Astrocyte (in vitro differentiated cells and primary cell): ENCODE results near the gene RTKN. TPM values are rescaled to one million over a fixed set of nuclear protein-coding genes. Genes with fewer than 3 reads are reported as not detected.
"Not testable (repeated sequence)": the region's sequence is repeated elsewhere in the genome, so short reads cannot be mapped to it uniquely, and the experiment has no call there.

ENCODE experiments used
- DNase-seq: peaks from one replicate; pipeline ENCODE4 v3.0.0-alpha.2; 2010; ENCODE audit warnings: low read depth
- FAIRE-seq: peaks from 2 replicates; lab custom pipeline; 2011; peaks lifted over from hg19 to GRCh38; lab: Jason Lieb, UNC
- H2AFZ ChIP-seq: 2 replicates; pipeline ENCODE4 v1.6.0; 2012; ENCODE audit warnings: low read depth, low read length, inconsistent platforms
- H3K27ac ChIP-seq: 2 replicates; pipeline ENCODE4 v1.5.1; 2011; ENCODE audit warnings: low read depth, low read length, inconsistent platforms
- H3K27me3 ChIP-seq: 2 replicates; pipeline ENCODE4 v1.6.0; 2011; ENCODE audit warnings: low read length, inconsistent platforms; ENCODE audit not compliant: insufficient read depth
- H3K36me3 ChIP-seq: 2 replicates; pipeline ENCODE4 v1.5.1; 2011; ENCODE audit warnings: low read length, inconsistent platforms; ENCODE audit not compliant: insufficient read depth
- H3K4me1 ChIP-seq: 2 replicates; pipeline ENCODE4 v1.5.1; 2011; ENCODE audit warnings: low read length, inconsistent platforms; ENCODE audit not compliant: insufficient read depth
- H3K4me2 ChIP-seq: 2 replicates; pipeline ENCODE4 v1.6.0; 2012; ENCODE audit warnings: low read length, inconsistent platforms
- H3K4me3 ChIP-seq: 2 replicates; pipeline ENCODE4 v1.5.1; 2011; ENCODE audit warnings: low read depth, mild to moderate bottlenecking, low read length, inconsistent platforms; ENCODE audit not compliant: insufficient read depth
- H3K79me2 ChIP-seq: 2 replicates; pipeline ENCODE4 v1.6.0; 2012; ENCODE audit warnings: mild to moderate bottlenecking, low read length, inconsistent platforms; ENCODE audit not compliant: insufficient read depth
- H3K9ac ChIP-seq: 2 replicates; pipeline ENCODE4 v1.6.0; 2012; ENCODE audit warnings: mild to moderate bottlenecking, low read length, inconsistent platforms
- H3K9me3 ChIP-seq: 2 replicates; pipeline ENCODE4 v1.5.1; 2012; ENCODE audit warnings: low read depth, mild to moderate bottlenecking, low read length, inconsistent platforms; ENCODE audit not compliant: insufficient read depth
- H4K20me1 ChIP-seq: 2 replicates; pipeline ENCODE4 v1.6.0; 2012; ENCODE audit warnings: low read length, inconsistent platforms; ENCODE audit not compliant: insufficient read depth
- H3K27ac Mint-ChIP-seq: one replicate; pipeline ENCODE4 v1.8.0; 2021; ENCODE audit warnings: mild to moderate bottlenecking, mixed read lengths; ENCODE audit not compliant: unreplicated experiment
- H3K27me3 Mint-ChIP-seq: one replicate; pipeline ENCODE4 v1.8.0; 2021; ENCODE audit warnings: low read depth, mixed read lengths; ENCODE audit not compliant: unreplicated experiment
- H3K36me3 Mint-ChIP-seq: one replicate; pipeline ENCODE4 v1.8.0; 2021; ENCODE audit warnings: low read depth, mixed read lengths; ENCODE audit not compliant: unreplicated experiment
- H3K4me1 Mint-ChIP-seq: one replicate; pipeline ENCODE4 v1.8.0; 2021; ENCODE audit warnings: low read depth, mixed read lengths; ENCODE audit not compliant: unreplicated experiment
- H3K4me3 Mint-ChIP-seq: one replicate; pipeline ENCODE4 v1.8.0; 2021; ENCODE audit warnings: mild to moderate bottlenecking, moderate library complexity, mixed read lengths; ENCODE audit not compliant: unreplicated experiment
- H3K9me3 Mint-ChIP-seq: one replicate; pipeline ENCODE4 v1.8.0; 2021; ENCODE audit warnings: mild to moderate bottlenecking, mixed read lengths; ENCODE audit not compliant: unreplicated experiment
- EZH2 ChIP-seq: IDR thresholded peaks from 2 replicates; pipeline ENCODE4 v1.6.1; 2012; ENCODE audit warnings: mild to moderate bottlenecking, low read length, inconsistent platforms; ENCODE audit not compliant: insufficient read depth
- total RNA-seq: library from RNA; stranded (reverse); gene quantifications from 2 replicates; pipeline ENCODE4 v1.2.1, GENCODE V29; 2021
- TF ChIP-seq, protein P1 (sequence below): IDR thresholded peaks from 2 replicates; pipeline ENCODE4 v1.5.1; 2011; ENCODE audit warnings: low read depth, mild to moderate bottlenecking, inconsistent platforms, low read length, moderate library complexity; ENCODE audit not compliant: insufficient read depth

Gene RTKN
- total RNA-seq, 1 donor from 2014 or later = 41.6 TPM

DNA sequence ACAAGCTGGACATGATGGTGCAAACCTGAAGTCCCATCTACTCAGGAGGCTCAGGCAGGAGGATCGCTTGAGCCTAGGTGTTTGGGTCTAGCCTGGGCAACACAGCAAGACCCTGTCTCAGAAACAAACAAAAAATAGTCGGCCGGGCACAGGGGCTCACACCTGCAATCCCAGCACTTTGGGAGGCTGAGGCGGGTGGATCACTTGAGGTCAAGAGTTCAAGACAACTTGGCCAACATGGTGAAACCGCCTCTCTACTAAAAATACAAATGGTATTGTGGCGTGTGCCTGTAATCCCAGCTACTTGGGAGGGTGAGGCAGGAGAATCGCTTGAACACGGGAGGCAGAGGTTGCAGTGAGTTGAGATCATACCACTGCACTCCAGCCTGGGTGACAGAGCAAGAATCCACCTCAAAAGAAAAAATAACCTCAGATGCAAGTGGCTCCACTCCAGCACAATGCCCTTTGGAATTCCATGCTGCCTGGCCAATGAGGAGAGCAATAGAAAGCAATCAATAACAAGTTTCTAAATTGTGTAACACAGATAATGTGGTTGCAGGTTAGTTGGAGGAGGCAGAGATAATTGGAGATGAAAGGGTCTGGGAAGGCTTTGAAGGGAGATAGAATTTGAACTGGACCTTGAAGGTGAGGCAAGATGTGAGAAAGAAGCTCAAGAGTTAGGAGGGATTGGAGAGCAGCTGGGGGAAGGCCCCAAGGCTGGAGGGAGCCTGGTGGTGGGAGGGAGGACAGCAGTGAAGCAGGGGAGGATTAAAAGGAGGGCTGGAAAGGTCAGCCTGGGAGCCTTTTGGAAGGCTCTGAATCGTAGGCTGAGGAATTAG lies 47.1 kb upstream of the RTKN start:
- no peaks in the 10 kb centered on the region for H3K79me2 ChIP-seq
- Mint-ChIP-seq H3K4me1 (peaks cover 9% of the 10 kb centered on the region), H3K36me3 (peaks cover 36% of the 10 kb centered on the region), H3K9me3 (no peaks in the 10 kb centered on the region), H3K27ac (peak overlapping the region; percentile 27), H3K27me3 (no peaks in the 10 kb centered on the region), H3K4me3 (peak overlapping the region; percentile 68)
- H3K27me3 ChIP-seq = no peaks in the 10 kb centered on the region
- DNase-seq (no peak), FAIRE-seq (no peak)
- no peak for TF ChIP-seq EZH2
- no peak overlapping the region for H3K27ac ChIP-seq
- H3K36me3 ChIP-seq = peaks cover 6% of the 10 kb centered on the region
- no peak overlapping the region for H3K4me3 ChIP-seq
- peaks cover 4% of the 10 kb centered on the region for H3K4me1 ChIP-seq
- H3K9ac ChIP-seq = no peak overlapping the region
- H4K20me1 ChIP-seq = peaks cover 7% of the 10 kb centered on the region
- H2AFZ ChIP-seq = no peak overlapping the region
- no peak overlapping the region for H3K4me2 ChIP-seq
- no peaks in the 10 kb centered on the region for H3K9me3 ChIP-seq

DNA sequence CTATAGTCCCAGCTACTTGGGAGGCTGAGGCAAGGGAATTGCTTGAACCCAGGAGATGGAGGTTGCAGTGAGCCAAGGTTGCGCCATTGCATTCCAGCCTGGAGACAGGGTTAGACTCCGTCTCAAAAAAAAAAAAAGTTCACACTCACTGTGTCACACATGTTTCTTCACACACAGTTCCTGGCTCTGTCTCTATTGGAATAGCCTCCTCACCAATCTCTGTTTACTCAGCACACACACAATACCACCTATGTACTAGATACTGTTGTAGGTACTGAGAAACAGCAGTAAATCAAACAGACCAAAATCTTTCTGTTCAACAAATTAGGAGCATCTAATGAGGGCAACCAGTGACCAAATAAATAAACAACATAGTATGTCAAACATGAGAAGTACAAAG lies 44.4 kb upstream of the RTKN start:
- Mint-ChIP-seq H3K9me3 (no peaks in the 10 kb centered on the region), H3K4me1 (peaks cover 8% of the 10 kb centered on the region), H3K27me3 (no peaks in the 10 kb centered on the region), H3K4me3 (peak overlapping the region; percentile 21), H3K36me3 (peaks cover 18% of the 10 kb centered on the region), H3K27ac (no peak overlapping the region)
- Histone ChIP-seq H2AFZ (no peak overlapping the region), H3K9me3 (no peaks in the 10 kb centered on the region), H4K20me1 (peaks cover 13% of the 10 kb centered on the region), H3K9ac (no peak overlapping the region), H3K27me3 (no peaks in the 10 kb centered on the region), H3K4me3 (no peak overlapping the region), H3K27ac (no peak overlapping the region), H3K4me1 (peaks cover 8% of the 10 kb centered on the region), H3K79me2 (peaks cover 20% of the 10 kb centered on the region), H3K36me3 (peaks cover 5% of the 10 kb centered on the region), H3K4me2 (no peak overlapping the region)
- no peak for FAIRE-seq
- DNase-seq = no peak
- TF ChIP-seq EZH2 = no peak
- TF ChIP-seq, protein P1, sequence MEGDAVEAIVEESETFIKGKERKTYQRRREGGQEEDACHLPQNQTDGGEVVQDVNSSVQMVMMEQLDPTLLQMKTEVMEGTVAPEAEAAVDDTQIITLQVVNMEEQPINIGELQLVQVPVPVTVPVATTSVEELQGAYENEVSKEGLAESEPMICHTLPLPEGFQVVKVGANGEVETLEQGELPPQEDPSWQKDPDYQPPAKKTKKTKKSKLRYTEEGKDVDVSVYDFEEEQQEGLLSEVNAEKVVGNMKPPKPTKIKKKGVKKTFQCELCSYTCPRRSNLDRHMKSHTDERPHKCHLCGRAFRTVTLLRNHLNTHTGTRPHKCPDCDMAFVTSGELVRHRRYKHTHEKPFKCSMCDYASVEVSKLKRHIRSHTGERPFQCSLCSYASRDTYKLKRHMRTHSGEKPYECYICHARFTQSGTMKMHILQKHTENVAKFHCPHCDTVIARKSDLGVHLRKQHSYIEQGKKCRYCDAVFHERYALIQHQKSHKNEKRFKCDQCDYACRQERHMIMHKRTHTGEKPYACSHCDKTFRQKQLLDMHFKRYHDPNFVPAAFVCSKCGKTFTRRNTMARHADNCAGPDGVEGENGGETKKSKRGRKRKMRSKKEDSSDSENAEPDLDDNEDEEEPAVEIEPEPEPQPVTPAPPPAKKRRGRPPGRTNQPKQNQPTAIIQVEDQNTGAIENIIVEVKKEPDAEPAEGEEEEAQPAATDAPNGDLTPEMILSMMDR = no peak

DNA sequence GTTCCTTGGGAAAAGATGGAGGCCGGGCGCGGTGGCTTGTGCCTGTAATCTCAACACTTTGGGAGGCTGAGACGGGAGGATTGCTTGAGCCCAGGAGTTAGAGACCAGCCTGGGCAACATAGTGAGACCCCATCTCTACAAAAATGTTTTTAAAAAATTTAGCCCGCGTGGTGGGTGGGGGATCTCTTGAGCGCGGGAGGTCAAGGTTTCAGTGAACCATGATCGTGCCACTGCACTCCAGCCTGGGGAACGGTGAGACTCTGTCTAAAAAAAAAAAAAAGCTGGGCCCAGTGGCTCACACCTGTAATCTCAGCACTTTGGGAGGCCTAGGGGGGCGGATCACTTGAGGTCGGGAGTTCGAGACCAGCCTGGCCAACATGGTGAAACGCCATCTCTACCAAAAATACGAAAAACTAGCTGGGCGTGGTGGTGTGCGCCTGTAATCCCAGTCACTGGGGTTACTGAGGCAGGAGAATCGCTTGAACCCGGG lies 42.0 kb upstream of the RTKN start:
- H3K4me3 Mint-ChIP-seq = peak overlapping the region; percentile 98

More for the DNA sequence above, 42.0 kb upstream of the RTKN start:
- H3K27ac ChIP-seq, H3K4me1 Mint-ChIP-seq, H3K36me3 Mint-ChIP-seq, H3K27me3 Mint-ChIP-seq, H3K27me3 ChIP-seq, DNase-seq, H3K9me3 Mint-ChIP-seq, FAIRE-seq, H3K36me3 ChIP-seq, H3K9me3 ChIP-seq: not testable (repeated sequence)
- peak overlapping the region; percentile 89 for H3K27ac Mint-ChIP-seq
- H4K20me1 ChIP-seq = peaks cover 13% of the 10 kb centered on the region
- peaks cover 15% of the 10 kb centered on the region for H3K4me1 ChIP-seq
- H3K9ac ChIP-seq = peak overlapping the region; percentile 88
- H3K4me2 ChIP-seq = peak overlapping the region; percentile 97
- H3K4me3 ChIP-seq = peak overlapping the region; percentile 97
- H3K79me2 ChIP-seq = peaks cover 37% of the 10 kb centered on the region
- peak overlapping the region; percentile 95 for H2AFZ ChIP-seq
